Smooth muscle cell (in vitro differentiated cells): ENCODE results near the gene TMBIM6. TPM values are rescaled to one million over a fixed set of nuclear protein-coding genes. Genes with fewer than 3 reads are reported as not detected.

Source experiments
- DNase-seq: peaks from one replicate; lab custom pipeline; 2025; ENCODE audit not compliant: unreplicated experiment; lab: John Stamatoyannopoulos, UW
- H2AFZ ChIP-seq: fragments of 200-600 bp; sonication (generic); 2 replicates; pipeline ENCODE4 v1.6.0; 2016; ENCODE audit warnings: antibody characterized with exemption, low read depth, mild to moderate bottlenecking
- H3F3A ChIP-seq: fragments of 200-600 bp; sonication (generic); 2 replicates; pipeline ENCODE4 v1.6.0; 2017; ENCODE audit warnings: antibody characterized with exemption, low read depth
- H3K27ac ChIP-seq: fragments of 200-600 bp; sonication (generic); 2 replicates; pipeline ENCODE4 v1.5.1; 2016; ENCODE audit warnings: low read depth, mild to moderate bottlenecking
- H3K27me3 ChIP-seq: fragments of 200-600 bp; sonication (generic); 2 replicates; pipeline ENCODE4 v1.6.1; 2016; ENCODE audit warnings: low read depth, mild to moderate bottlenecking
- H3K36me3 ChIP-seq: fragments of 200-600 bp; sonication (generic); 2 replicates; pipeline ENCODE4 v1.5.1; 2016; ENCODE audit warnings: low read depth
- H3K4me1 ChIP-seq: fragments of 200-600 bp; sonication (generic); 2 replicates; pipeline ENCODE4 v1.5.1; 2016; ENCODE audit warnings: low read depth
- H3K4me2 ChIP-seq: fragments of 200-600 bp; sonication (generic); 2 replicates; pipeline ENCODE4 v1.6.0; 2016; ENCODE audit warnings: mild to moderate bottlenecking
- H3K4me3 ChIP-seq: fragments of 200-600 bp; sonication (generic); 2 replicates; pipeline ENCODE4 v1.5.1; 2016; ENCODE audit warnings: mild to moderate bottlenecking
- H3K79me2 ChIP-seq: fragments of 200-600 bp; sonication (generic); 2 replicates; pipeline ENCODE4 v1.6.0; 2016; ENCODE audit warnings: low read depth, mild to moderate bottlenecking
- H3K9ac ChIP-seq: fragments of 200-600 bp; sonication (generic); 2 replicates; pipeline ENCODE4 v1.6.0; 2016; ENCODE audit warnings: low read depth
- H3K9me3 ChIP-seq: fragments of 200-600 bp; sonication (generic); replicated peaks from 2 replicates; pipeline ENCODE4 v1.5.1; 2016; ENCODE audit warnings: low read depth
- H4K20me1 ChIP-seq: fragments of 200-600 bp; sonication (generic); 2 replicates; pipeline ENCODE4 v1.6.0; 2016; ENCODE audit warnings: low read depth
- WGBS: methylation state at CpG from one replicate; pipeline ENCODE4 v1.1.7; 2016; ENCODE audit warnings: low lambda C conversion rate; 5-methylcytosine and 5-hydroxymethylcytosine counted together
- polyA plus RNA-seq: library from polyadenylated mRNA; unstranded; fragments of >200 nt; fragmentation: Nextera tagmentation; extraction: Ambion mirVana; gene quantifications from 2 replicates; pipeline ENCODE4 v1.2.1, GENCODE V29; 2016
- total RNA-seq: library from RNA; depleted of rRNA; stranded (reverse); fragments of >200 nt; gene quantifications from 2 replicates; pipeline ENCODE4 v1.2.3, GENCODE V29; 2014
- TF ChIP-seq, protein P1 (sequence below): fragments of 200-600 bp; sonication (generic); IDR thresholded peaks from 2 replicates; pipeline ENCODE4 v1.5.1; 2017; ENCODE audit warnings: borderline replicate concordance, mild to moderate bottlenecking, antibody characterized with exemption; ENCODE audit not compliant: insufficient read depth, poor library complexity, severe bottlenecking

TMBIM6 gene
- total and polyA plus RNA-seq, 2 experiments from 2014 or later = 611 to 677 TPM

DNA sequence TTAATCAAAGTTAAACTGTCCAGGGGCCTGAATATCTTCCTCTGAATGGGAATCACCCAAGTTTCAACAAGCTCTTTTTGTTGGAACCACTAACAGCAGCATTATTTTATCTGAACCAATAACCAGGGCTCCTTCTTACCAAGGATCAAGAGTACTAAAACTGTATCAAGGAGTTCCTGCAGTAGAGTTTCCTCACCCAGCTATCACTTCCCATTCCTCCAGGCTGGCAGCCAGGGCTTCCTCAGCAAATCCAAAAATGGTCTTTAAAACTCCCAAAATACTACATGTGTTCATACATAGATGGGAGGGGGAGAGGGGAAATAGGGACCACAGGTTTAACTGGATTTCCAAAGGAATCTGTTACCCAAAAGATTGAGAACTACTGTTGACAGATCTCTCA is 44.6 kb upstream of the TMBIM6 start:
- no peak overlapping the region for H2AFZ ChIP-seq
- DNase-seq = no peak
- H4K20me1 ChIP-seq = peaks cover 23% of the 10 kb centered on the region
- peaks cover 4% of the 10 kb centered on the region for H3F3A ChIP-seq
- peaks cover 78% of the 10 kb centered on the region for H3K79me2 ChIP-seq
- TF ChIP-seq, protein P1, sequence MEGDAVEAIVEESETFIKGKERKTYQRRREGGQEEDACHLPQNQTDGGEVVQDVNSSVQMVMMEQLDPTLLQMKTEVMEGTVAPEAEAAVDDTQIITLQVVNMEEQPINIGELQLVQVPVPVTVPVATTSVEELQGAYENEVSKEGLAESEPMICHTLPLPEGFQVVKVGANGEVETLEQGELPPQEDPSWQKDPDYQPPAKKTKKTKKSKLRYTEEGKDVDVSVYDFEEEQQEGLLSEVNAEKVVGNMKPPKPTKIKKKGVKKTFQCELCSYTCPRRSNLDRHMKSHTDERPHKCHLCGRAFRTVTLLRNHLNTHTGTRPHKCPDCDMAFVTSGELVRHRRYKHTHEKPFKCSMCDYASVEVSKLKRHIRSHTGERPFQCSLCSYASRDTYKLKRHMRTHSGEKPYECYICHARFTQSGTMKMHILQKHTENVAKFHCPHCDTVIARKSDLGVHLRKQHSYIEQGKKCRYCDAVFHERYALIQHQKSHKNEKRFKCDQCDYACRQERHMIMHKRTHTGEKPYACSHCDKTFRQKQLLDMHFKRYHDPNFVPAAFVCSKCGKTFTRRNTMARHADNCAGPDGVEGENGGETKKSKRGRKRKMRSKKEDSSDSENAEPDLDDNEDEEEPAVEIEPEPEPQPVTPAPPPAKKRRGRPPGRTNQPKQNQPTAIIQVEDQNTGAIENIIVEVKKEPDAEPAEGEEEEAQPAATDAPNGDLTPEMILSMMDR = no peak
- no peak overlapping the region for H3K9ac ChIP-seq
- no peak overlapping the region for H3K27ac ChIP-seq
- no peaks in the 10 kb centered on the region for H3K9me3 ChIP-seq
- H3K4me3 ChIP-seq = no peak overlapping the region
- H3K4me1 ChIP-seq = peaks cover 17% of the 10 kb centered on the region
- H3K36me3 ChIP-seq = no peaks in the 10 kb centered on the region
- H3K4me2 ChIP-seq = no peak overlapping the region
- H3K27me3 ChIP-seq = no peaks in the 10 kb centered on the region

DNA sequence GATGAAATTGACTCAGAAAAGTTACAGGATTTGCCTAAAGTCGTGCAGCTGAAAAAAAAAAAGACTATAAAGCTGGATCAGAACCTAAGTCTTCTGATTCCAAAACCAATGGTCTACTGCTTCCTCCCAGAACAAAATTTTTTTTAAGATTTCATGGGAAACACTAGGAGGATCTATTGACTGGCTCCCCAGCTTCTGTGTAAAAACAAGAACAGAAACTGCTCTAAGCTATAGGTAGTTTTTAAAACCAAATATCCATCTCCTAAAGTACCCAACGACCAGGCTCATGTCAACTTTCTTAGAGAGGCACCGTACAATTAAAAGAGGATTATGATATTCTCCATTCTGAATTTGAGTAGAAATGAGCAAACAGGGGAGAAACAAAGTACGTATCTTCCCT is 43.5 kb upstream of the TMBIM6 start:
- TF ChIP-seq, protein P1 = no peak
- H3K9ac ChIP-seq = no peak overlapping the region
- WGBS = 68% methylated on average over 4 of the region's 4 CpGs

DNA sequence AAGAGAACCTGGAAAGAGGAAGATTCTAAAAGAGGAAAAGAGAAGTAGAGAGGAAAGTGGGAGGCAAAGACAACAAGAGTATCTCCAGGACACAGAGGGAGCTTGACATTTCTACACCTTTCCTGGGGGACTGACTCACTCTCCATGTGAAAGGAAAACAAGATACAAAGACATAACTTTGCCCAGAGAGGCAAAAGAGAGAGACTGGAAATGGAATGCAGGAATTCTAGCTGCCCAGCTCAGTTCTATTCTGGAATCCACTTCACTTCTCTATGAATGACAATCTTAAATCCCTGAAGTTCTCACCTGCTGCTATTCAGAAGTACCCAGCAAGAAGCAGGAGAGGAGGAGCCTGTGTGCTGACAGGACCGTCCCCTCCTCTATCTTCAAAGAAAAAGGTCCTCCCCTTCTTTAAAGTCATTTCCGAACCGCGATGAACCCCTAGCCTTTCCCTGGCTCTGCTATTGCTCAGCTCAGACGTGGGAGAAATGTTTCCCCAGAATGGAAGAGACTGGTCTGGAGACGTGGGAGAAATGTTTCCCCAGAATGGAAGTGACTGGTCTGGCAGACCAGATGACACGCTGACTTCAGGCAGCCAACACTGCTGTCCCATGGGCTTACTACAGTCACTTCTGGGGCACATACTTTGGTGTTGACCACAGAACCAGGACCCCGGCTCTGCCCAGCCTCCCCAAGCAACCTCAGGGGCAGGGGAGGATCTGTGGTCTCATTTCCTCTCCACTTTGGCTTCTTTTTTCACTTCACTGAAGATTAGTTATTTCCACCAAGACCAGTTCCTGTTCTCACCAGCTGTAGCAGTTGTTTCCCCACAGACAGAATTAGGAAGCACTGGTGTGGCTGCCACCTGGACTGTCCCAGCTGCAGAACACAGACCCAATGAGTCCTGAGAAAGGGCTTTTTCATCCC is 42.5 kb upstream of the TMBIM6 start:
- WGBS = 1% methylated on average over 8 of the region's 8 CpGs
- H3K79me2 ChIP-seq = peaks cover 77% of the 10 kb centered on the region
- peak overlapping the region; percentile 74 for H3K4me2 ChIP-seq
- peaks cover 31% of the 10 kb centered on the region for H4K20me1 ChIP-seq
- TF ChIP-seq, protein P1 = no peak
- H3F3A ChIP-seq = peaks cover 4% of the 10 kb centered on the region
- H3K27ac ChIP-seq = peak overlapping the region; percentile 90
- H3K4me3 ChIP-seq = peak overlapping the region; percentile 26
- peaks cover 28% of the 10 kb centered on the region for H3K4me1 ChIP-seq
- peak overlapping the region; percentile 64 for H3K9ac ChIP-seq
- no peaks in the 10 kb centered on the region for H3K36me3 ChIP-seq
- H2AFZ ChIP-seq = no peak overlapping the region
- no peaks in the 10 kb centered on the region for H3K27me3 ChIP-seq
- H3K9me3 ChIP-seq = no peaks in the 10 kb centered on the region
- DNase-seq = no peak

More for the DNA sequence above, 43.5 kb upstream of the TMBIM6 start:
- Histone ChIP-seq H3K27me3 (no peaks in the 10 kb centered on the region), H3F3A (peaks cover 4% of the 10 kb centered on the region), H3K36me3 (no peaks in the 10 kb centered on the region), H3K9me3 (no peaks in the 10 kb centered on the region), H3K4me1 (peaks cover 20% of the 10 kb centered on the region), H3K27ac (peak overlapping the region; percentile 90), H2AFZ (no peak overlapping the region), H4K20me1 (peaks cover 24% of the 10 kb centered on the region), H3K79me2 (peaks cover 79% of the 10 kb centered on the region), H3K4me2 (no peak overlapping the region), H3K4me3 (no peak overlapping the region)
- no peak for DNase-seq

DNA sequence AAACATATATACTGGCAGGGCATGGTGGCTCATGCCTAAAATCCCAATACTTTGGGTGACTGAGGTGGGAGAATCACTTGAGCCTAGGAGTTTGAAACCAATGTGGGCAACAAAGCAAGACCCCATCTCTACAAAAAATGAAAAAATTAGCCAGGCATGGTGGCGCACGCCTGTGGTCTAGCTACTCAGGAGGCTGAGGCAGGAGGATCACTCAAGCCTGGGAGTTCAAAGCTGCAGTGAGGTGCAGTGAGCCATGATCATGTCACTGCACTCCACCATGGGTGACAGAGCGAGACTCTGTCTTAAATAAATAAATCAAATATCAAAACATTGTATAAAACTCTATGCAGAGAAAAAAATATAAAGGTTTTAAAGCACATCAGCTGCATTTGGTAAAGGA is 39.3 kb upstream of the TMBIM6 start:
- H3K4me3 ChIP-seq = no peak overlapping the region
- peaks cover 60% of the 10 kb centered on the region for H3K79me2 ChIP-seq
- no peak overlapping the region for H3K9ac ChIP-seq
- DNase-seq = no peak
- WGBS = 89% methylated on average over 3 of the region's 3 CpGs
- no peak overlapping the region for H3K4me2 ChIP-seq
- peaks cover 40% of the 10 kb centered on the region for H4K20me1 ChIP-seq
- no peaks in the 10 kb centered on the region for H3K27me3 ChIP-seq
- H3F3A ChIP-seq = peaks cover 17% of the 10 kb centered on the region
- H3K27ac ChIP-seq = peak overlapping the region; percentile 88
- no peaks in the 10 kb centered on the region for H3K36me3 ChIP-seq
- TF ChIP-seq, protein P1 = no peak
- peaks cover 42% of the 10 kb centered on the region for H3K4me1 ChIP-seq
- H3K9me3 ChIP-seq = no peaks in the 10 kb centered on the region
- no peak overlapping the region for H2AFZ ChIP-seq
